Endothelial cell of umbilical vein (primary cell): ENCODE data around the gene MRM1. TPM values are rescaled to one million over a fixed set of nuclear protein-coding genes. Genes with fewer than 3 reads are reported as not detected.

Experiments
- BruUV-seq: library from RNA; stranded (reverse); fragments of 400-500 nt; replicated peaks from 2 replicates; lab custom pipeline; 2021; lab: Mats Ljungman, UMichigan
- CTCF ChIA-PET: fragments of 300-600, 350-600 bp; sonication (Branson Sonifier 250); formaldehyde crosslinking; loops from one replicate; lab custom pipeline; 2021; ENCODE audit warnings: antibody characterized with exemption, inconsistent platforms; lab: Charles Lee
- POLR2A ChIA-PET: fragments of 300-600, 350-600 bp; sonication (Branson Sonifier 250); formaldehyde crosslinking; loops from one replicate; lab custom pipeline; 2021; ENCODE audit warnings: antibody characterized with exemption, inconsistent platforms; lab: Charles Lee
- DNase-seq: peaks from one replicate; pipeline ENCODE4 v3.0.0-alpha.2; 2011; ENCODE audit warnings: low read depth, low spot score
- FAIRE-seq: peaks from 2 replicates; lab custom pipeline; 2011; peaks lifted over from hg19 to GRCh38; lab: Jason Lieb, UNC
- H2AFZ ChIP-seq: 2 replicates; pipeline ENCODE4 v1.6.0; 2012; ENCODE audit warnings: low read depth, low read length, control low read depth, inconsistent platforms
- H3K27ac ChIP-seq: 2 replicates; pipeline ENCODE4 v1.5.1; 2011; ENCODE audit warnings: low read depth, mild to moderate bottlenecking, control low read depth, low read length, moderate library complexity; ENCODE audit not compliant: insufficient read depth
- H3K27me3 ChIP-seq, 2 experiments: 2 replicates each; pipeline versions ENCODE4 v1.6.0 to v1.6.1; 2011; ENCODE audit warnings: low read length in 2 of 2, mixed read lengths in 1 of 2; ENCODE audit not compliant: control insufficient read depth in 2 of 2, insufficient read depth in 2 of 2
- H3K36me3 ChIP-seq, 2 experiments: 2 replicates in 1 of 2; 3 replicates in 1 of 2; pipeline ENCODE4 v1.5.1; 2011; ENCODE audit warnings: low read length in 2 of 2, mild to moderate bottlenecking in 1 of 2, moderate library complexity in 1 of 2; ENCODE audit not compliant: control insufficient read depth in 2 of 2, insufficient read depth in 2 of 2; ENCODE audit errors: extremely low read depth in 1 of 2
- H3K4me1 ChIP-seq: 3 replicates; pipeline ENCODE4 v1.5.1; 2011; ENCODE audit warnings: mild to moderate bottlenecking, low read length; ENCODE audit not compliant: control insufficient read depth, insufficient read depth; ENCODE audit errors: extremely low read depth
- H3K4me2 ChIP-seq: 2 replicates; pipeline ENCODE4 v1.6.1; 2011; ENCODE audit warnings: low read length, control low read depth, mixed read lengths; ENCODE audit not compliant: insufficient read depth
- H3K4me3 ChIP-seq, 3 experiments: fragments of 200-600 bp in 1 of 3; sonication (generic), shearing (Covaris generic) in 1 of 3; replicated peaks in 1 of 3; 2 replicates each; pipeline ENCODE4 v1.5.1; 2011 to 2016; ENCODE audit warnings: control low read depth in 3 of 3, low read length in 3 of 3, mild to moderate bottlenecking in 2 of 3, inconsistent platforms in 1 of 3, low read depth in 1 of 3, moderate library complexity in 1 of 3; ENCODE audit not compliant: insufficient read depth in 1 of 3
- H3K79me2 ChIP-seq: 2 replicates; pipeline ENCODE4 v1.6.0; 2012; ENCODE audit warnings: low read length, inconsistent platforms; ENCODE audit not compliant: control insufficient read depth, insufficient read depth
- H3K9ac ChIP-seq: replicated peaks from 2 replicates; pipeline ENCODE3; 2011; ENCODE audit warnings: low read length, control low read depth; ENCODE audit not compliant: insufficient read depth; ENCODE audit errors: extremely low read depth
- H3K9me1 ChIP-seq: replicated peaks from 3 replicates; pipeline ENCODE4 v1.6.0; 2011; ENCODE audit warnings: mild to moderate bottlenecking, low read length; ENCODE audit not compliant: control insufficient read depth, insufficient read depth; ENCODE audit errors: extremely low read depth
- H3K9me3 ChIP-seq: replicated peaks from 2 replicates; pipeline ENCODE4 v1.5.1; 2012; ENCODE audit warnings: low read length, inconsistent platforms; ENCODE audit not compliant: control insufficient read depth, insufficient read depth
- H4K20me1 ChIP-seq: replicated peaks from 2 replicates; pipeline ENCODE3; 2011; ENCODE audit warnings: mild to moderate bottlenecking, low read length; ENCODE audit not compliant: control insufficient read depth, insufficient read depth; ENCODE audit errors: extremely low read depth
- CTCF ChIP-seq, 2 donors: IDR thresholded peaks; 1 replicate in 1 of 2; 2 replicates in 1 of 2; pipeline ENCODE4 v1.5.1; 2011; ENCODE audit warnings: low read length in 2 of 2, mild to moderate bottlenecking in 2 of 2, moderate library complexity in 2 of 2, control low read depth in 1 of 2, inconsistent platforms in 1 of 2, low read depth in 1 of 2; ENCODE audit not compliant: insufficient read depth in 1 of 2; ENCODE audit errors: extremely low read depth in 1 of 2
- EZH2 ChIP-seq: IDR thresholded peaks from 2 replicates; pipeline ENCODE4 v1.6.1; 2012; ENCODE audit warnings: borderline replicate concordance, low read depth, mild to moderate bottlenecking, moderate library complexity, low read length, inconsistent platforms; ENCODE audit not compliant: severe bottlenecking
- FOS ChIP-seq: IDR thresholded peaks from 2 replicates; pipeline ENCODE4 v1.6.1; 2011; ENCODE audit warnings: mild to moderate bottlenecking, low read length, moderate library complexity, borderline replicate concordance; ENCODE audit not compliant: insufficient read depth
- GATA2 ChIP-seq: IDR thresholded peaks from 2 replicates; pipeline ENCODE4 v1.7.0; 2011; ENCODE audit warnings: low read depth, mild to moderate bottlenecking, moderate library complexity, mixed read lengths, low read length; ENCODE audit not compliant: insufficient read length, insufficient read depth
- JUN ChIP-seq: IDR thresholded peaks from 2 replicates; pipeline ENCODE4 v1.6.1; 2011; ENCODE audit warnings: borderline replicate concordance, low read depth; ENCODE audit not compliant: insufficient read length, insufficient read depth
- MYC ChIP-seq: IDR thresholded peaks from one replicate; pipeline ENCODE4 v1.6.1; 2011; ENCODE audit warnings: mild to moderate bottlenecking, low read depth, low read length
- POLR2A ChIP-seq: IDR thresholded peaks from 2 replicates; pipeline ENCODE4 v1.6.1; 2012; ENCODE audit warnings: low read depth, mild to moderate bottlenecking, control low read depth, low read length
- POLR2AphosphoS5 ChIP-seq: IDR thresholded peaks from 2 replicates; pipeline ENCODE4 v1.6.1; 2012; ENCODE audit warnings: low read depth, mild to moderate bottlenecking, control low read depth, low read length, moderate library complexity; ENCODE audit not compliant: insufficient read depth
- dilution Hi-C: fragments of 300-500 bp; cut with MboI; formaldehyde crosslinking; loops from one replicate; pipeline ENCODE4 v1.15.0; 2019; ENCODE audit warnings: low sequenced_read_pairs; ENCODE audit not compliant: extremely low pct_ligation_motif_present
- intact Hi-C: fragments of 100-400 bp; cut with micrococcal nuclease; formaldehyde crosslinking; loops from one replicate; pipeline ENCODE4 v1.10.0; 2022
- polyA plus RNA-seq, 4 experiments: library from polyadenylated mRNA; depleted of rRNA in 3 of 4; stranded (reverse) in 3 of 4; unstranded in 1 of 4; fragments of >200 nt; gene quantifications; 2 replicates each; pipeline versions ENCODE4 v1.2.1 to v1.2.3, GENCODE V29; 2011 to 2012; ENCODE audit warnings: missing spikeins in 1 of 4
- total RNA-seq: library from RNA; stranded (reverse); gene quantifications from 2 replicates; pipeline ENCODE4 v1.2.3, GENCODE V29; 2021
- TF ChIP-seq, protein P1 (sequence below): IDR thresholded peaks from 2 replicates; pipeline ENCODE4 v1.6.1; 2011; ENCODE audit not compliant: insufficient read depth, insufficient read length

Gene MRM1
- total and polyA plus RNA-seq, 2 donors (not counting 3 experiments of a cell fraction or from before 2014, with no cell fraction given), result 3.7 to 5.9 TPM

GRCh38 chr17:36578671-36579070 lies 22.7 kb upstream of the MRM1 start:
- H3K79me2 ChIP-seq, result peaks cover 34% of the 10 kb centered on the region
- intact Hi-C loops, result loop anchor here (2.0 kb wide), 1 partner anchor 20 kb away; no protein-coding TSS in a partner anchor
- no peaks in the 10 kb centered on the region for H3K9me1 ChIP-seq
- H3K27me3 ChIP-seq, result no peaks in the 10 kb centered on the region
- no peak overlapping the region for H3K4me3 ChIP-seq
- dilution Hi-C loops, result no loop called here
- no peak overlapping the region for H3K4me2 ChIP-seq
- no peak for TF ChIP-seq GATA2
- TF ChIP-seq POLR2A, result no peak
- TF ChIP-seq EZH2, result no peak
- no peak for TF ChIP-seq JUN
- no peak for TF ChIP-seq FOS
- no peak for TF ChIP-seq MYC
- TF ChIP-seq POLR2AphosphoS5, result no peak
- TF ChIP-seq, protein P1, sequence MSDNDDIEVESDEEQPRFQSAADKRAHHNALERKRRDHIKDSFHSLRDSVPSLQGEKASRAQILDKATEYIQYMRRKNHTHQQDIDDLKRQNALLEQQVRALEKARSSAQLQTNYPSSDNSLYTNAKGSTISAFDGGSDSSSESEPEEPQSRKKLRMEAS, result no peak
- TF ChIP-seq CTCF (IDR thresholded peaks at IDR 0.05; ENCODE audit: extremely low read depth in 1 of 2, insufficient read depth in 1 of 2, low read depth in 1 of 2, low read length in 2 of 2), result no peak
- no peaks in the 10 kb centered on the region for H3K9me3 ChIP-seq
- H2AFZ ChIP-seq, result no peak overlapping the region
- no peak overlapping the region for H3K27ac ChIP-seq
- peaks cover 18 to 21% of the 10 kb centered on the region in 2 experiments for H3K36me3 ChIP-seq
- FAIRE-seq, result no peak
- DNase-seq, result no peak
- BruUV-seq, result no TSS peak
- ChIA-PET CTCF (no interaction called here), POLR2A (no interaction called here)
- H4K20me1 ChIP-seq, result no peaks in the 10 kb centered on the region
- H3K9ac ChIP-seq, result no peak overlapping the region
- H3K4me1 ChIP-seq, result no peaks in the 10 kb centered on the region
